Neural cell (in vitro differentiated cells): ENCODE measurements around the gene NDST4.

Source experiments
- CTCF ChIP-seq: fragments of 450-650 bp; IDR thresholded peaks from 2 replicates; pipeline ENCODE4 v1.5.1; 2014; ENCODE audit warnings: antibody characterized with exemption, mild to moderate bottlenecking, moderate library complexity; ENCODE audit not compliant: poor library complexity, severe bottlenecking
- EP300 ChIP-seq: fragments of 450-650 bp; conservative IDR thresholded peaks from 2 replicates; pipeline ENCODE4 v1.6.1; 2014; ENCODE audit warnings: antibody characterized with exemption, mild to moderate bottlenecking, moderate library complexity; ENCODE audit not compliant: poor library complexity, severe bottlenecking
- EZH2 ChIP-seq: fragments of 200-600, 300-800 bp; shearing (Covaris generic), sonication (generic); IDR thresholded peaks from 2 replicates; pipeline ENCODE4 v1.6.1; 2014; ENCODE audit warnings: antibody characterized with exemption, low read length, borderline replicate concordance, mild to moderate bottlenecking; ENCODE audit not compliant: insufficient read depth, poor library complexity, severe bottlenecking
- POLR2AphosphoS5 ChIP-seq: IDR thresholded peaks from 2 replicates; pipeline ENCODE4 v1.6.1; 2012
- REST ChIP-seq: IDR thresholded peaks from 2 replicates; pipeline ENCODE4 v1.6.1; 2012; ENCODE audit warnings: borderline replicate concordance
- TAF1 ChIP-seq: IDR thresholded peaks from 2 replicates; pipeline ENCODE4 v1.6.1; 2012; ENCODE audit warnings: low read depth

- TF ChIP-seq CTCF (no peak), POLR2AphosphoS5 (no peak), EZH2 (no peak), REST (no peak), EP300 (no peak), TAF1 (no peak)
These were observed 306.1 kb downstream of the NDST4 start for GRCh38 chr4:114807357-114807756.
